IgD-negative memory B cell (primary cell): ENCODE data around the gene RHO. TPM values are rescaled to one million over a fixed set of nuclear protein-coding genes. Genes with fewer than 3 reads are reported as not detected.

Experiments
- H3K27ac Mint-ChIP-seq, 3 donors: one replicate each; pipeline ENCODE4 v1.8.0; 2020 to 2022; ENCODE audit warnings: mild to moderate bottlenecking in 3 of 3, mixed read lengths in 3 of 3, moderate library complexity in 1 of 3
- H3K27me3 Mint-ChIP-seq: one replicate; pipeline ENCODE4 v1.8.0; 2021; ENCODE audit warnings: mixed read lengths
- H3K36me3 Mint-ChIP-seq: one replicate; pipeline ENCODE4 v1.8.0; 2020; ENCODE audit warnings: mild to moderate bottlenecking, mixed read lengths
- H3K4me1 Mint-ChIP-seq, 3 donors: one replicate each; pipeline ENCODE4 v1.8.0; 2020 to 2022; ENCODE audit warnings: mixed read lengths in 3 of 3, mild to moderate bottlenecking in 1 of 3
- H3K4me3 Mint-ChIP-seq, 4 donors: one replicate each; pipeline ENCODE4 v1.8.0; 2020 to 2022; ENCODE audit warnings: mild to moderate bottlenecking in 4 of 4, mixed read lengths in 4 of 4, moderate library complexity in 3 of 4
- H3K9me3 Mint-ChIP-seq, 3 donors: one replicate each; pipeline ENCODE4 v1.8.0; 2020 to 2021; ENCODE audit warnings: mixed read lengths in 3 of 3, mild to moderate bottlenecking in 1 of 3
- polyA plus RNA-seq: library from polyadenylated mRNA; unstranded; fragments of 300-500 nt; fragmentation: Illumina TruSeq; gene quantifications from one replicate; pipeline ENCODE4 v1.2.3, GENCODE V29; 2021

Gene RHO
- polyA plus RNA-seq, 1 donor from 2014 or later, result not detected

- Mint-ChIP-seq H3K4me3 (no peak overlapping the region), H3K27me3 (no peaks in the 10 kb centered on the region), H3K4me1 (peaks cover 7 to 11% (median 10%) of the 10 kb centered on the region in 3 donors), H3K36me3 (peaks cover 1% of the 10 kb centered on the region), H3K9me3 (no peaks in the 10 kb centered on the region), H3K27ac (no peak overlapping the region)
These were observed 4.4 kb upstream of the RHO start for GRCh38 chr3:129524081-129524480.

- Mint-ChIP-seq H3K36me3 (no peaks in the 10 kb centered on the region), H3K4me3 (peak overlapping the region in 1 of 4 donors; percentile 35)
These were observed 3.0 kb upstream of the RHO start for GRCh38 chr3:129525341-129525968.

GRCh38 chr3:129526121-129526900 is 2.1 kb upstream of the RHO start:
- Mint-ChIP-seq H3K27me3 (no peaks in the 10 kb centered on the region), H3K4me3 (peak overlapping the region in 2 of 4 donors; percentile 35 to 51), H3K4me1 (peaks cover 7 to 11% (median 10%) of the 10 kb centered on the region in 3 donors), H3K9me3 (no peaks in the 10 kb centered on the region), H3K27ac (peak overlapping the region; percentile 49 to 94 (median 88)), H3K36me3 (no peaks in the 10 kb centered on the region)

More at GRCh38 chr3:129525341-129525968, 3.0 kb upstream of the RHO start:
- no peaks in the 10 kb centered on the region for H3K27me3 Mint-ChIP-seq
- no peaks in the 10 kb centered on the region for H3K9me3 Mint-ChIP-seq
- H3K4me1 Mint-ChIP-seq, result peaks cover 7 to 11% (median 10%) of the 10 kb centered on the region in 3 donors
- peak overlapping the region; percentile 49 to 94 (median 88) for H3K27ac Mint-ChIP-seq

DNA sequence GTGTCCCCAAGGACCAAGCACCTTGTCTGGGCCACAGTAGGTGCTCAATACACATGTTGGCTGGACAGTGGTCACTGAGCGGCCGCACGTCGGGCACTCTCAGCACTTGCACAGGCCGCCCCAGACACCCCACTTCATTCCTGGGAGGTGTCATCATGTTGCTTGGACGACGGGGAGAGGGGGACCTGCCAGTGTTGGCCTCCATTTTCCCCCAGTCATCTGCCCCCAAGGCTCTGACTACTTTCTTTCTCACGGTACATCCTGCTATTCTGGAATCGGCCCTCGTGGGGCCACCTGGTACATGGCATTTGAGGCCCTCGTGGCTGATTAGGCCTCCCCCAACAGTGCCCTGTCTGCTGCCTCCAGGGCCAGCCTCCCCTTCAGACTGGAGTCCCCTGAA is 1.2 kb upstream of the RHO start:
- Mint-ChIP-seq H3K36me3 (no peaks in the 10 kb centered on the region), H3K4me3 (peak overlapping the region in 1 of 4 donors; percentile 27), H3K27me3 (no peaks in the 10 kb centered on the region), H3K27ac (peak overlapping the region in 1 of 3 donors; percentile 47), H3K4me1 (peaks cover 7 to 11% (median 10%) of the 10 kb centered on the region in 3 donors), H3K9me3 (no peaks in the 10 kb centered on the region)

DNA sequence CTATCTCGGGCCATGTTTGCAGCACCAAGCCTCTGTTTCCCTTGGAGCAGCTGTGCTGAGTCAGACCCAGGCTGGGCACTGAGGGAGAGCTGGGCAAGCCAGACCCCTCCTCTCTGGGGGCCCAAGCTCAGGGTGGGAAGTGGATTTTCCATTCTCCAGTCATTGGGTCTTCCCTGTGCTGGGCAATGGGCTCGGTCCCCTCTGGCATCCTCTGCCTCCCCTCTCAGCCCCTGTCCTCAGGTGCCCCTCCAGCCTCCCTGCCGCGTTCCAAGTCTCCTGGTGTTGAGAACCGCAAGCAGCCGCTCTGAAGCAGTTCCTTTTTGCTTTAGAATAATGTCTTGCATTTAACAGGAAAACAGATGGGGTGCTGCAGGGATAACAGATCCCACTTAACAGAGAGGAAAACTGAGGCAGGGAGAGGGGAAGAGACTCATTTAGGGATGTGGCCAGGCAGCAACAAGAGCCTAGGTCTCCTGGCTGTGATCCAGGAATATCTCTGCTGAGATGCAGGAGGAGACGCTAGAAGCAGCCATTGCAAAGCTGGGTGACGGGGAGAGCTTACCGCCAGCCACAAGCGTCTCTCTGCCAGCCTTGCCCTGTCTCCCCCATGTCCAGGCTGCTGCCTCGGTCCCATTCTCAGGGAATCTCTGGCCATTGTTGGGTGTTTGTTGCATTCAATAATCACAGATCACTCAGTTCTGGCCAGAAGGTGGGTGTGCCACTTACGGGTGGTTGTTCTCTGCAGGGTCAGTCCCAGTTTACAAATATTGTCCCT is 1.2 kb downstream of the RHO start:
- peak overlapping the region in 1 of 3 donors; percentile 31 for H3K27ac Mint-ChIP-seq
- H3K4me3 Mint-ChIP-seq, result no peak overlapping the region
- H3K4me1 Mint-ChIP-seq, result peaks cover 7 to 11% (median 10%) of the 10 kb centered on the region in 3 donors
- no peaks in the 10 kb centered on the region for H3K9me3 Mint-ChIP-seq
- no peaks in the 10 kb centered on the region for H3K36me3 Mint-ChIP-seq
- no peaks in the 10 kb centered on the region for H3K27me3 Mint-ChIP-seq

GRCh38 chr3:129530251-129530791 is 1.9 kb downstream of the RHO start:
- no peaks in the 10 kb centered on the region for H3K9me3 Mint-ChIP-seq
- H3K4me1 Mint-ChIP-seq, result peaks cover 7 to 11% (median 10%) of the 10 kb centered on the region in 3 donors
- no peaks in the 10 kb centered on the region for H3K36me3 Mint-ChIP-seq
- H3K4me3 Mint-ChIP-seq, result no peak overlapping the region
- peak overlapping the region in 1 of 3 donors; percentile 31 for H3K27ac Mint-ChIP-seq
- H3K27me3 Mint-ChIP-seq, result no peaks in the 10 kb centered on the region

GRCh38 chr3:129530821-129531220 is 2.4 kb downstream of the RHO start:
- Mint-ChIP-seq H3K4me3 (no peak overlapping the region), H3K9me3 (no peaks in the 10 kb centered on the region), H3K27ac (no peak overlapping the region), H3K4me1 (peaks cover 6 to 9% (median 6%) of the 10 kb centered on the region in 3 donors), H3K27me3 (no peaks in the 10 kb centered on the region), H3K36me3 (no peaks in the 10 kb centered on the region)

DNA sequence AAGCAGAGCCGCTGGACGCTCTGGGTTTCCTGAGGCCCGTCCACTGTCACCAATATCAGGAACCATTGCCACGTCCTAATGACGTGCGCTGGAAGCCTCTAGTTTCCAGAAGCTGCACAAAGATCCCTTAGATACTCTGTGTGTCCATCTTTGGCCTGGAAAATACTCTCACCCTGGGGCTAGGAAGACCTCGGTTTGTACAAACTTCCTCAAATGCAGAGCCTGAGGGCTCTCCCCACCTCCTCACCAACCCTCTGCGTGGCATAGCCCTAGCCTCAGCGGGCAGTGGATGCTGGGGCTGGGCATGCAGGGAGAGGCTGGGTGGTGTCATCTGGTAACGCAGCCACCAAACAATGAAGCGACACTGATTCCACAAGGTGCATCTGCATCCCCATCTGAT is 3.3 kb downstream of the RHO start:
- Mint-ChIP-seq H3K4me1 (peaks cover 0 to 3% (median 0%) of the 10 kb centered on the region in 3 donors), H3K36me3 (no peaks in the 10 kb centered on the region), H3K4me3 (no peak overlapping the region), H3K27me3 (no peaks in the 10 kb centered on the region), H3K27ac (no peak overlapping the region), H3K9me3 (no peaks in the 10 kb centered on the region)

- Mint-ChIP-seq H3K27ac (no peak overlapping the region), H3K9me3 (no peaks in the 10 kb centered on the region), H3K4me3 (no peak overlapping the region), H3K4me1 (no peaks in the 10 kb centered on the region), H3K36me3 (no peaks in the 10 kb centered on the region), H3K27me3 (no peaks in the 10 kb centered on the region)
These were observed 3.8 kb downstream of the RHO start for GRCh38 chr3:129532261-129532660.

DNA sequence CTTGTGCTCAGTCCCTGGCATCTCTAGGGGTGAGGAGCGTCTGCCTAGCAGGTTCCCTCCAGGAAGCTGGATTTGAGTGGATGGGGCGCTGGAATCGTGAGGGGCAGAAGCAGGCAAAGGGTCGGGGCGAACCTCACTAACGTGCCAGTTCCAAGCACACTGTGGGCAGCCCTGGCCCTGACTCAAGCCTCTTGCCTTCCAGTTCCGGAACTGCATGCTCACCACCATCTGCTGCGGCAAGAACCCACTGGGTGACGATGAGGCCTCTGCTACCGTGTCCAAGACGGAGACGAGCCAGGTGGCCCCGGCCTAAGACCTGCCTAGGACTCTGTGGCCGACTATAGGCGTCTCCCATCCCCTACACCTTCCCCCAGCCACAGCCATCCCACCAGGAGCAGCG is 5.0 kb downstream of the RHO start:
- H3K4me3 Mint-ChIP-seq, result peak overlapping the region in 1 of 4 donors; percentile 39
- no peaks in the 10 kb centered on the region for H3K9me3 Mint-ChIP-seq
- H3K27ac Mint-ChIP-seq, result no peak overlapping the region
- H3K36me3 Mint-ChIP-seq, result no peaks in the 10 kb centered on the region
- no peaks in the 10 kb centered on the region for H3K27me3 Mint-ChIP-seq
- H3K4me1 Mint-ChIP-seq, result no peaks in the 10 kb centered on the region

GRCh38 chr3:129534428-129535027 is 6.1 kb downstream of the RHO start:
- peaks cover 1% of the 10 kb centered on the region for H3K36me3 Mint-ChIP-seq
- no peaks in the 10 kb centered on the region for H3K9me3 Mint-ChIP-seq
- H3K27me3 Mint-ChIP-seq, result no peaks in the 10 kb centered on the region
- H3K4me3 Mint-ChIP-seq, result no peak overlapping the region
- H3K27ac Mint-ChIP-seq, result no peak overlapping the region
- H3K4me1 Mint-ChIP-seq, result no peaks in the 10 kb centered on the region

GRCh38 chr3:129535075-129535474 is 6.6 kb downstream of the RHO start:
- Mint-ChIP-seq H3K9me3 (no peaks in the 10 kb centered on the region), H3K27me3 (no peaks in the 10 kb centered on the region), H3K4me1 (no peaks in the 10 kb centered on the region), H3K27ac (no peak overlapping the region), H3K4me3 (no peak overlapping the region), H3K36me3 (peaks cover 3% of the 10 kb centered on the region)

- no peak overlapping the region for H3K27ac Mint-ChIP-seq
- no peaks in the 10 kb centered on the region for H3K27me3 Mint-ChIP-seq
- H3K9me3 Mint-ChIP-seq, result peaks cover 0 to 3% (median 0%) of the 10 kb centered on the region in 3 donors
- H3K4me1 Mint-ChIP-seq, result no peaks in the 10 kb centered on the region
- H3K36me3 Mint-ChIP-seq, result peaks cover 3% of the 10 kb centered on the region
- no peak overlapping the region for H3K4me3 Mint-ChIP-seq
These were observed 7.9 kb downstream of the RHO start for GRCh38 chr3:129536374-129536667.

DNA sequence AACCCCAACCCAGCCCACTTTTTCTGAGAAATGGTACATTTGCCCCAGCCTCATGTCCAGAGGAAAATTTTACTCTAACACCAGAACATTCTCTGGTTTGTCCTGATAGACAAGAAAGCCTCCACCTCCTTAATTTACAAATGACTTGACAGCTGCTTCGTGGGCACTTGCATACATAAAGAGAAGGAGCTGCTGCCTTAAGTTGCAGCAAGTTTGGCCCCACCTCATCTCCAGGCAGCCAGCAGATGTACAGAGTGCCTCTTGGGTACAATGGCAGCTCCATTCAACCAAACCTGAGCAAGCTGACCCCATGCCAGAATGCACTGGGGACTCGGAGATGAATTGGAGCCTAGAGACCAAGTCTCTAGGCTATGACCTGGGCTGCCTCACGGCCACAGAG is 8.4 kb downstream of the RHO start:
- Mint-ChIP-seq H3K9me3 (peaks cover 0 to 3% (median 0%) of the 10 kb centered on the region in 3 donors), H3K27ac (peak overlapping the region in 1 of 3 donors; percentile 43), H3K36me3 (peaks cover 3% of the 10 kb centered on the region), H3K4me1 (no peaks in the 10 kb centered on the region), H3K4me3 (no peak overlapping the region), H3K27me3 (no peaks in the 10 kb centered on the region)
